ENCODE results near the gene RPS13. TPM values are rescaled to one million over a fixed set of nuclear protein-coding genes. Genes with fewer than 3 reads are reported as not detected.
"Not testable (repeated sequence)": the region's sequence is repeated elsewhere in the genome, so short reads cannot be mapped to it uniquely, and the experiment has no call there.

RPS13 gene
- total RNA-seq, 1 donor from 2014 or later: 1,617 TPM

DNA sequence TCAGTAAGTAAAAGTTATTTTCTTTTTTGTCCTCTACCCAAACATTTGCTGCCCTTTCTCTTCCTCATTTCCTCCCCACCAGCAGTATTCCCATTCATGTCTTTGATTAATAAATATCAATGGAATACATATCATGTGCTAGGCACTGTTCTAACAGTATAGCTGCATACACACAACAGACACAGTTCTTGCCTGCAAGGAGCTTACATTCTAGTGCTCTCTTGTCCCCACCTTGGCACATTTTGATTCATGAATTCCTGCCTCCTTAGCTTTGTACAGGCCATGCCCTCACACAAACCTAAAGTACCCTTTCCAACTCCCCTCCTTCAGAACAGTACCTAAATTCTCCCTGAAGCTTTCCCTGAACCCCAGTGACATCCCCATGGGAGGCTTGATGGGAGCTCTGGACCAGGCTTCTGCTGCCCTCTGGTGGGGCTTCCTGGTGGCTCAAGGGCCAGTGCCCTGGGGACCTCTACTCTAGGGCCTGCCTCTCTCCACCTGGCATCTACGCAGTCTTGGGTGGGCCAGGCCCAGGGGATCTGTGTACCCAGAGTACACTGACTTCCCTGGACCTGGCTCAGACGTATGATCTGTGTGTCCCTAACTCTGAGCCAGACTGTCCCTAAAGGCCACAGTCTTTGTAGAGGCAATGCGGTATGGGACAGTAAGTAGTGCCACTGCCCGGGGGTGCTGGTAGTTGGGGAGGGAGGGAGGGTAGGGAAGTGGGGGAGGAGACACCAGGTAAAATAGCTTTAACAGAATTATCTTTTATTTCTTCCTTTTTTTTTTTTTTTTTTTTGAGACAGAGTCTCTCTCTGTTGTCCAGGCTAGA, 14.1 kb downstream of the RPS13 start:
- Mint-ChIP-seq H3K9me3 (peaks cover 3% of the 10 kb centered on the region), H3K4me1 (peaks cover 3% of the 10 kb centered on the region), H3K27me3 (no peaks in the 10 kb centered on the region), H3K27ac (no peak overlapping the region), H3K4me3 (no peak overlapping the region), H3K36me3 (ENCODE audit: low read depth) (no peaks in the 10 kb centered on the region)
- CTCF ChIA-PET: interaction anchor here (1.0 to 5.3 kb wide), 11 partner anchors 117 to 278 kb away, joined by 3 to 59 read pairs (median 5); no protein-coding TSS in a partner anchor
- intact Hi-C loops (cut with micrococcal nuclease): loop anchor here (1.0 kb wide), 4 partner anchors 117 to 278 kb away; no protein-coding TSS in a partner anchor
- ATAC-seq (ENCODE audit: low read depth): peak; percentile 71
- DNase-seq: peak; percentile 39
- POLR2A ChIA-PET: interaction anchor here (1.0 kb wide), 1 partner anchor 14 kb away, joined by 5 read pairs; the partner anchor contains the start of gene RPS13
- TF ChIP-seq, protein P1, sequence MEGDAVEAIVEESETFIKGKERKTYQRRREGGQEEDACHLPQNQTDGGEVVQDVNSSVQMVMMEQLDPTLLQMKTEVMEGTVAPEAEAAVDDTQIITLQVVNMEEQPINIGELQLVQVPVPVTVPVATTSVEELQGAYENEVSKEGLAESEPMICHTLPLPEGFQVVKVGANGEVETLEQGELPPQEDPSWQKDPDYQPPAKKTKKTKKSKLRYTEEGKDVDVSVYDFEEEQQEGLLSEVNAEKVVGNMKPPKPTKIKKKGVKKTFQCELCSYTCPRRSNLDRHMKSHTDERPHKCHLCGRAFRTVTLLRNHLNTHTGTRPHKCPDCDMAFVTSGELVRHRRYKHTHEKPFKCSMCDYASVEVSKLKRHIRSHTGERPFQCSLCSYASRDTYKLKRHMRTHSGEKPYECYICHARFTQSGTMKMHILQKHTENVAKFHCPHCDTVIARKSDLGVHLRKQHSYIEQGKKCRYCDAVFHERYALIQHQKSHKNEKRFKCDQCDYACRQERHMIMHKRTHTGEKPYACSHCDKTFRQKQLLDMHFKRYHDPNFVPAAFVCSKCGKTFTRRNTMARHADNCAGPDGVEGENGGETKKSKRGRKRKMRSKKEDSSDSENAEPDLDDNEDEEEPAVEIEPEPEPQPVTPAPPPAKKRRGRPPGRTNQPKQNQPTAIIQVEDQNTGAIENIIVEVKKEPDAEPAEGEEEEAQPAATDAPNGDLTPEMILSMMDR (IDR thresholded peaks at IDR 0.05): no peak

- CTCF ChIA-PET: not testable (repeated sequence)
Measured at GRCh38 chr11:17051146-17051545, 26.3 kb downstream of the RPS13 start.

DNA sequence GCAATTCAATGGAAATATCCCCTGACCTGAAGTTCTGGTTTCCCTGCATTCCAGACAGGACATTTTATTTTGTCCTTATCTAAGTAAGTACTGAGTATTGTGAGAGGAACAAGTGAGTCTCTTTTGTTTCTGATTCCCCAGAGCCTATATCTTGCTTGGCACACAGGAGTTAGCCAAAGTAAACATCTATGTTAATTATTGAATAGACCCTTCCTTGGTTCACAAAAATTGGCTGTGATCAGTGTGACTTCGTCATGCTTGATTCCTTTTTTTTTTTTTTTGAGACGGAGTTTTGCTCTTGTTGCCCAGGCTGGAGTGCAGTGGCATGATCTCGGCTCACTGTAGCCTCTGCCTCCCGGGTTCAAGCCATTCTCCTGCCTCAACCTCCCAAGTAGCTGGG, 29.0 kb downstream of the RPS13 start:
- POLR2A ChIA-PET: interaction anchor here (0.7 kb wide), 1 partner anchor 49 kb away, joined by 8 read pairs; no protein-coding TSS in a partner anchor
- H3K27me3 Mint-ChIP-seq; H3K4me1 Mint-ChIP-seq; DNase-seq; H3K36me3 Mint-ChIP-seq (ENCODE audit: low read depth); ATAC-seq (ENCODE audit: low read depth); intact Hi-C loops (cut with micrococcal nuclease); CTCF ChIA-PET; H3K9me3 Mint-ChIP-seq; H3K4me3 Mint-ChIP-seq; H3K27ac Mint-ChIP-seq: not testable (repeated sequence)

More at GRCh38 chr11:17051146-17051545, 26.3 kb downstream of the RPS13 start:
- H3K4me3 Mint-ChIP-seq; ATAC-seq (ENCODE audit: low read depth); POLR2A ChIA-PET; H3K9me3 Mint-ChIP-seq; H3K36me3 Mint-ChIP-seq (ENCODE audit: low read depth); H3K27ac Mint-ChIP-seq; H3K27me3 Mint-ChIP-seq; DNase-seq; intact Hi-C loops (cut with micrococcal nuclease); H3K4me1 Mint-ChIP-seq: not testable (repeated sequence)

DNA sequence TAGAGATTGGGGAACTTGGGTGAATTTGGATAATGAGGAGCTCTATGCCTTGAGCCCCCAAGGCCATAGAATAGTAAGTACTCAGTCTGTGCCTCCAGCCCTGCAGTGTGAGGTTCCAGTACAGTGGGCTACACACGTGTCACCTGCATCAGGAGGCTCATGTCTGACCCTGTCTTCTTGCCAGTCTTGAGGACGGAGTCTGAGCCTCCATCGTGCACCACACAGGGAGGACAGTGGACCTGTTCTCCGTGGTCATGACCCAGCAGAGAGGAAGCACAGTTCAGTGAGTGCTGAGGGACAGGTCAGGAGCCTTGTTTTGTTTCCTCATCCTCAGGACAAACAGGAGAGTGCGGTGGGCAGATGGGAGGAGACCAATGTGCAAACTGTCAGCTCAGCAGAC, 30.8 kb downstream of the RPS13 start:
- ChIA-PET POLR2A (interaction anchor here (0.6 kb wide), 1 partner anchor 31 kb away, joined by 7 read pairs; the partner anchor contains the start of gene RPS13), CTCF (no interaction called here)
- DNase-seq (no peak), ATAC-seq (ENCODE audit: low read depth) (no peak)
- intact Hi-C loops (cut with micrococcal nuclease): no loop called here
- H3K9me3 Mint-ChIP-seq: no peaks in the 10 kb centered on the region
- TF ChIP-seq, protein P1 (IDR thresholded peaks at IDR 0.05): no peak
- no peaks in the 10 kb centered on the region for H3K36me3 Mint-ChIP-seq (ENCODE audit: low read depth)
- H3K27ac Mint-ChIP-seq: no peak overlapping the region
- no peaks in the 10 kb centered on the region for H3K27me3 Mint-ChIP-seq
- no peak overlapping the region for H3K4me3 Mint-ChIP-seq
- no peaks in the 10 kb centered on the region for H3K4me1 Mint-ChIP-seq

- intact Hi-C loops (cut with micrococcal nuclease): no loop called here
- ChIA-PET CTCF (no interaction called here), POLR2A (no interaction called here)
- peaks cover 5% of the 10 kb centered on the region for H3K27me3 Mint-ChIP-seq
- no peak overlapping the region for H3K27ac Mint-ChIP-seq
- DNase-seq (no peak), ATAC-seq (ENCODE audit: low read depth) (no peak)
- H3K4me1 Mint-ChIP-seq: no peaks in the 10 kb centered on the region
- TF ChIP-seq, protein P1 (IDR thresholded peaks at IDR 0.05): no peak
- H3K4me3 Mint-ChIP-seq: no peak overlapping the region
- peaks cover 6% of the 10 kb centered on the region for H3K36me3 Mint-ChIP-seq (ENCODE audit: low read depth)
- H3K9me3 Mint-ChIP-seq: peaks cover 7% of the 10 kb centered on the region
Measured at GRCh38 chr11:17036666-17037658, 40.5 kb downstream of the RPS13 start.

DNA sequence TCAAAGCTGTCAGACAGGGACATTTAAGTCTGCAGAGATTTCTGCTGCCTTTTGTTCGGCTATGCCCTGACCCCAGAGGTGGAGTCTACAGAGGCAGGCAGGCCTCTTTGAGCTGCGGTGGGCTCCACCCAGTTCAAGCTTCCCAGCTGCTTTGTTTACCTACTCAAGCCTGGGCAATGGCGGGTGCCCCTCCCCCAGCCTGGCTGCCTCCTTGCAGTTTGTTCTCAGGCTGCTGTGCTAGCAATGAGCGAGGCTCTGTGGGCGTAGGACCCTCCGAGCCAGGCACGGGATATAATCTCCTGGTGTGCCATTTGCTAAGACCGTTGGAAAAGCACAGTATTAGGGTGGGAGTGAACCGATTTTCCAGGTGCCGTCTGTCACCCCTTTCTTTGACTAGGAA, 43.4 kb downstream of the RPS13 start:
- CTCF ChIA-PET: not testable (repeated sequence)

More for the DNA sequence above, 43.4 kb downstream of the RPS13 start:
- ATAC-seq (ENCODE audit: low read depth); DNase-seq; H3K27ac Mint-ChIP-seq; H3K27me3 Mint-ChIP-seq; H3K4me1 Mint-ChIP-seq; POLR2A ChIA-PET; H3K4me3 Mint-ChIP-seq; H3K36me3 Mint-ChIP-seq (ENCODE audit: low read depth); H3K9me3 Mint-ChIP-seq: not testable (repeated sequence)
- intact Hi-C loops (cut with micrococcal nuclease): loop anchor here (2.0 kb wide), 1 partner anchor 51 kb away; no protein-coding TSS in a partner anchor

Data from activated B cell treated with CpG ODN at 0.5 μM for 24 hours (primary cell).